ENCODE results near the gene NEB.

The NEB gene

GRCh38 chr2:151733771-151734672 lies at the start of gene NEB:
NEB (minus strand) TSS chr2:151734476; CDS start chr2:151733156, 1,320 bp downstream.
- TF ChIP-seq POLR2A (IDR thresholded peaks at IDR 0.05; ENCODE audit: low read depth, low read length): no peak
- DNase-seq (ENCODE audit: insufficient read length, low spot score) (no peak), FAIRE-seq (no peak)

- no peak for FAIRE-seq
- DNase-seq (ENCODE audit: insufficient read length, low spot score): no peak
- no peak for TF ChIP-seq POLR2A (IDR thresholded peaks at IDR 0.05; ENCODE audit: low read depth, low read length)
Observed at GRCh38 chr2:151783133-151783520, 48.9 kb upstream of the NEB start.

GRCh38 chr2:151782378-151783132 lies 48.3 kb upstream of the NEB start:
- DNase-seq (ENCODE audit: insufficient read length, low spot score) (no peak), FAIRE-seq (no peak)
- no peak for TF ChIP-seq POLR2A (IDR thresholded peaks at IDR 0.05; ENCODE audit: low read depth, low read length)

GRCh38 chr2:151781642-151782041 lies 47.4 kb upstream of the NEB start:
- DNase-seq (ENCODE audit: insufficient read length, low spot score) (no peak), FAIRE-seq (no peak)
- no peak for TF ChIP-seq POLR2A (IDR thresholded peaks at IDR 0.05; ENCODE audit: low read depth, low read length)

- FAIRE-seq (no peak), DNase-seq (ENCODE audit: insufficient read length, low spot score) (no peak)
- no peak for TF ChIP-seq POLR2A (IDR thresholded peaks at IDR 0.05; ENCODE audit: low read depth, low read length)
Observed at GRCh38 chr2:151780938-151781337, 46.7 kb upstream of the NEB start.

- no peak for DNase-seq (ENCODE audit: insufficient read length, low spot score)
- TF ChIP-seq POLR2A (IDR thresholded peaks at IDR 0.05; ENCODE audit: low read depth, low read length): no peak
- FAIRE-seq: no peak
Observed at GRCh38 chr2:151777935-151778334, 43.7 kb upstream of the NEB start.

GRCh38 chr2:151777487-151777886 lies 43.2 kb upstream of the NEB start:
- TF ChIP-seq POLR2A (IDR thresholded peaks at IDR 0.05; ENCODE audit: low read depth, low read length): no peak
- FAIRE-seq (no peak), DNase-seq (ENCODE audit: insufficient read length, low spot score) (no peak)

GRCh38 chr2:151776367-151776766 lies 42.1 kb upstream of the NEB start:
- FAIRE-seq (no peak), DNase-seq (ENCODE audit: insufficient read length, low spot score) (no peak)
- TF ChIP-seq POLR2A (IDR thresholded peaks at IDR 0.05; ENCODE audit: low read depth, low read length): no peak

- DNase-seq (ENCODE audit: insufficient read length, low spot score): no peak
- no peak for FAIRE-seq
- no peak for TF ChIP-seq POLR2A (IDR thresholded peaks at IDR 0.05; ENCODE audit: low read depth, low read length)
Observed at GRCh38 chr2:151775057-151775740, 40.9 kb upstream of the NEB start.

GRCh38 chr2:151774506-151774905 lies 40.2 kb upstream of the NEB start:
- TF ChIP-seq POLR2A (IDR thresholded peaks at IDR 0.05; ENCODE audit: low read depth, low read length): no peak
- DNase-seq (ENCODE audit: insufficient read length, low spot score): no peak
- FAIRE-seq: no peak

GRCh38 chr2:151771599-151772358 lies 37.5 kb upstream of the NEB start:
- no peak for TF ChIP-seq POLR2A (IDR thresholded peaks at IDR 0.05; ENCODE audit: low read depth, low read length)

GRCh38 chr2:151770995-151771394 lies 36.7 kb upstream of the NEB start:
- no peak for FAIRE-seq
- no peak for TF ChIP-seq POLR2A (IDR thresholded peaks at IDR 0.05; ENCODE audit: low read depth, low read length)

More at GRCh38 chr2:151771599-151772358, 37.5 kb upstream of the NEB start:
- no peak for FAIRE-seq
- no peak for DNase-seq (ENCODE audit: insufficient read length, low spot score)

GRCh38 chr2:151769606-151770005 lies 35.3 kb upstream of the NEB start:
- FAIRE-seq (no peak), DNase-seq (ENCODE audit: insufficient read length, low spot score) (no peak)

More at GRCh38 chr2:151770995-151771394, 36.7 kb upstream of the NEB start:
- no peak for DNase-seq (ENCODE audit: insufficient read length, low spot score)

More at GRCh38 chr2:151769606-151770005, 35.3 kb upstream of the NEB start:
- no peak for TF ChIP-seq POLR2A (IDR thresholded peaks at IDR 0.05; ENCODE audit: low read depth, low read length)

All from H54 (cell line).